SK-N-SH treated with all-trans-retinoic acid at 6 μM for 48 hours (cell line): ENCODE data around the gene ALPL.

ENCODE experiments used
- ATAC-seq: fragments of 200-7000 bp; cut with Tn5 transposase; 3 replicates; pipeline ENCODE4 v1.9.1; 2020; ENCODE audit warnings: mild to moderate bottlenecking, moderate library complexity
- ARNTL ChIP-seq: fragments of 450-650 bp; formaldehyde crosslinking; IDR thresholded peaks from 2 replicates; pipeline ENCODE4 v1.5.0; 2020; ENCODE audit warnings: low read depth, mild to moderate bottlenecking, moderate library complexity, borderline replicate concordance
- BACH2 ChIP-seq: fragments of 250-450 bp; sonication (Bioruptor Pico); IDR thresholded peaks from 2 replicates; pipeline ENCODE4 v1.9.0; 2021; ENCODE audit warnings: mild to moderate bottlenecking, borderline replicate concordance
- CSDC2 ChIP-seq: fragments of 250-450 bp; sonication (Bioruptor Pico); IDR thresholded peaks from 2 replicates; pipeline ENCODE4 v1.5.0; 2020; ENCODE audit warnings: mild to moderate bottlenecking, moderate library complexity
- ESRRG ChIP-seq: fragments of 250-450 bp; sonication (Bioruptor Pico); IDR thresholded peaks from 2 replicates; pipeline ENCODE4 v1.6.1; 2021; ENCODE audit warnings: mild to moderate bottlenecking
- GLIS3 ChIP-seq: fragments of 250-450 bp; sonication (Bioruptor Pico); IDR thresholded peaks from 2 replicates; pipeline ENCODE4 v1.5.0; 2020; ENCODE audit warnings: mild to moderate bottlenecking, moderate library complexity
- ISL1 ChIP-seq: fragments of 250-450 bp; sonication (Bioruptor Pico); IDR thresholded peaks from 2 replicates; pipeline ENCODE4 v2.1.2; 2022; ENCODE audit warnings: mild to moderate bottlenecking, moderate library complexity
- OSR1 ChIP-seq: fragments of 250-450 bp; sonication (Bioruptor Pico); IDR thresholded peaks from 2 replicates; pipeline ENCODE4 v1.8.0; 2022; ENCODE audit warnings: moderate library complexity, mild to moderate bottlenecking, inconsistent platforms
- PPARA ChIP-seq: fragments of 250-450 bp; sonication (Bioruptor Pico); IDR thresholded peaks from 2 replicates; pipeline ENCODE4 v1.5.0; 2020; ENCODE audit warnings: mild to moderate bottlenecking, borderline replicate concordance
- RARB ChIP-seq: fragments of 250-450 bp; sonication (Bioruptor Pico); IDR thresholded peaks from 2 replicates; pipeline ENCODE4 v1.8.0; 2021; ENCODE audit warnings: mild to moderate bottlenecking, moderate library complexity
- TCF4 ChIP-seq: fragments of 250-450 bp; sonication (Bioruptor Pico); IDR thresholded peaks from 2 replicates; pipeline ENCODE4 v1.8.0; 2021; ENCODE audit warnings: mild to moderate bottlenecking, moderate library complexity, borderline replicate concordance
- TOX ChIP-seq: fragments of 250-450 bp; sonication (Bioruptor Pico); IDR thresholded peaks from 2 replicates; pipeline ENCODE4 v1.8.0; 2021; ENCODE audit warnings: mild to moderate bottlenecking, moderate library complexity, borderline replicate concordance
- ZC3H10 ChIP-seq: fragments of 250-450 bp; sonication (Bioruptor Pico); IDR thresholded peaks from 2 replicates; pipeline ENCODE4 v1.5.1; 2021; ENCODE audit warnings: mild to moderate bottlenecking, moderate library complexity
- ZFP3 ChIP-seq: fragments of 250-450 bp; sonication (Bioruptor Pico); IDR thresholded peaks from 2 replicates; pipeline ENCODE4 v1.5.0; 2020; ENCODE audit warnings: mild to moderate bottlenecking, moderate library complexity
- ZFP30 ChIP-seq: fragments of 450-650 bp; formaldehyde crosslinking; IDR thresholded peaks from 2 replicates; pipeline ENCODE4 v1.5.0; 2022; ENCODE audit warnings: mild to moderate bottlenecking, moderate library complexity
- ZNF565 ChIP-seq: fragments of 450-650 bp; formaldehyde crosslinking; conservative IDR thresholded peaks from 2 replicates; pipeline ENCODE4 v1.5.0; 2020; ENCODE audit warnings: low read depth, mild to moderate bottlenecking, moderate library complexity
- ZNF70 ChIP-seq: fragments of 450-650 bp; formaldehyde crosslinking; IDR thresholded peaks from 2 replicates; pipeline ENCODE4 v1.5.0; 2020; ENCODE audit warnings: mild to moderate bottlenecking, moderate library complexity
- ZNF8 ChIP-seq: fragments of 450-650 bp; formaldehyde crosslinking; IDR thresholded peaks from 2 replicates; pipeline ENCODE4 v1.5.0; 2020; ENCODE audit warnings: mild to moderate bottlenecking, moderate library complexity
- TF ChIP-seq, protein P1 (sequence below): fragments of 250-450 bp; sonication (Bioruptor Pico); IDR thresholded peaks from 2 replicates; pipeline ENCODE4 v1.5.1; 2021; ENCODE audit warnings: mild to moderate bottlenecking, moderate library complexity
- TF ChIP-seq, protein P2 (sequence below): fragments of 250-450 bp; sonication (Bioruptor Pico); IDR thresholded peaks from 2 replicates; pipeline ENCODE4 v1.5.0; 2020; ENCODE audit warnings: mild to moderate bottlenecking, moderate library complexity
- TF ChIP-seq, protein P3 (sequence below): fragments of 250-450 bp; sonication (Bioruptor Pico); IDR thresholded peaks from 2 replicates; pipeline ENCODE4 v1.8.0; 2021; ENCODE audit warnings: low read depth, mild to moderate bottlenecking, moderate library complexity, borderline replicate concordance
- TF ChIP-seq, protein P4 (sequence below): fragments of 250-450 bp; sonication (Bioruptor Pico); IDR thresholded peaks from 2 replicates; pipeline ENCODE4 v1.8.0; 2020; ENCODE audit warnings: mild to moderate bottlenecking, moderate library complexity, borderline replicate concordance
- TF ChIP-seq, protein P5 (sequence below): fragments of 250-450 bp; sonication (Bioruptor Pico); IDR thresholded peaks from 2 replicates; pipeline ENCODE4 v1.5.1; 2020; ENCODE audit warnings: low read depth, mild to moderate bottlenecking, moderate library complexity

The ALPL gene

DNA sequence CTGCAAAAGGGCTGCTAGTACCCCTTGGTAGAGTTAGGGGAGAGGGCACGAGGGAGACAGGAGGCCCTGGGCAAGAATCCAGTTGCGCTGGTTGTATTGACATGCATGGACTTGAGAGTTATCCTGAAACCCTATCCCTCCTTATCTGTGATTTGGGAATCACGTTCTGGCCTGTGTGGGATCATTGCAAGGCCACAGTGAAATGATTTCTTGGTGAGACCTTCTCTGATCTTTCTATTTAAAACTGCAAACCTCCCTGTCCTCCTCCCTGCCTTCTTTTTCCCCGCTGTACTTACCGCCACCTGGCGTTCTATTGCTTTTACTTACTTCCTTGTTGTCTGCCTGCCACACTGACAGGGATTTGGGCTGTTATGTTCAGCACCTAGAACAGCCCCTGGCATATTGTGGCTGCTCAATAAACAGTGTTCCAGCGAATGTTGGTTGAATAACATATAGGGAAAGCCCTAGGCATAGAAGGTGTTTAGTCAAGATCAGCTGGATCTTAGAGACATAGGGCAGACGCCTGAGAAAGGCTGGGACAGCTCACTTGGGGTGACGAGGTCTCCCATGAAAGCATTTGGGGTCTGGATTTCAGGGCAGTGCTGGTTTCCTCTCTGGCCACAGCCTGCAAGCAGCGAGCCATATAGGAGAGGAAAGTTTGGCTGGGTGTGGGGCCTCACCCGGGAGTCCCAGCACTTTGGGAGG is 25.6 kb downstream of the ALPL start:
- peak; percentile 81 for ATAC-seq
- no peak for TF ChIP-seq ZFP30 (CRISPR knock-in tag)
- no peak for TF ChIP-seq TCF4
- no peak for TF ChIP-seq ESRRG (CRISPR knock-in tag)
- TF ChIP-seq, protein P1, sequence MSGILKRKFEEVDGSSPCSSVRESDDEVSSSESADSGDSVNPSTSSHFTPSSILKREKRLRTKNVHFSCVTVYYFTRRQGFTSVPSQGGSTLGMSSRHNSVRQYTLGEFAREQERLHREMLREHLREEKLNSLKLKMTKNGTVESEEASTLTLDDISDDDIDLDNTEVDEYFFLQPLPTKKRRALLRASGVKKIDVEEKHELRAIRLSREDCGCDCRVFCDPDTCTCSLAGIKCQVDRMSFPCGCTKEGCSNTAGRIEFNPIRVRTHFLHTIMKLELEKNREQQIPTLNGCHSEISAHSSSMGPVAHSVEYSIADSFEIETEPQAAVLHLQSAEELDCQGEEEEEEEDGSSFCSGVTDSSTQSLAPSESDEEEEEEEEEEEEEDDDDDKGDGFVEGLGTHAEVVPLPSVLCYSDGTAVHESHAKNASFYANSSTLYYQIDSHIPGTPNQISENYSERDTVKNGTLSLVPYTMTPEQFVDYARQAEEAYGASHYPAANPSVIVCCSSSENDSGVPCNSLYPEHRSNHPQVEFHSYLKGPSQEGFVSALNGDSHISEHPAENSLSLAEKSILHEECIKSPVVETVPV (CRISPR knock-in tag): no peak
- no peak for TF ChIP-seq ZC3H10 (CRISPR knock-in tag)
- no peak for TF ChIP-seq BACH2
- no peak for TF ChIP-seq ZNF8 (CRISPR knock-in tag)
- TF ChIP-seq ZNF565 (CRISPR knock-in tag): no peak
- TF ChIP-seq, protein P2, sequence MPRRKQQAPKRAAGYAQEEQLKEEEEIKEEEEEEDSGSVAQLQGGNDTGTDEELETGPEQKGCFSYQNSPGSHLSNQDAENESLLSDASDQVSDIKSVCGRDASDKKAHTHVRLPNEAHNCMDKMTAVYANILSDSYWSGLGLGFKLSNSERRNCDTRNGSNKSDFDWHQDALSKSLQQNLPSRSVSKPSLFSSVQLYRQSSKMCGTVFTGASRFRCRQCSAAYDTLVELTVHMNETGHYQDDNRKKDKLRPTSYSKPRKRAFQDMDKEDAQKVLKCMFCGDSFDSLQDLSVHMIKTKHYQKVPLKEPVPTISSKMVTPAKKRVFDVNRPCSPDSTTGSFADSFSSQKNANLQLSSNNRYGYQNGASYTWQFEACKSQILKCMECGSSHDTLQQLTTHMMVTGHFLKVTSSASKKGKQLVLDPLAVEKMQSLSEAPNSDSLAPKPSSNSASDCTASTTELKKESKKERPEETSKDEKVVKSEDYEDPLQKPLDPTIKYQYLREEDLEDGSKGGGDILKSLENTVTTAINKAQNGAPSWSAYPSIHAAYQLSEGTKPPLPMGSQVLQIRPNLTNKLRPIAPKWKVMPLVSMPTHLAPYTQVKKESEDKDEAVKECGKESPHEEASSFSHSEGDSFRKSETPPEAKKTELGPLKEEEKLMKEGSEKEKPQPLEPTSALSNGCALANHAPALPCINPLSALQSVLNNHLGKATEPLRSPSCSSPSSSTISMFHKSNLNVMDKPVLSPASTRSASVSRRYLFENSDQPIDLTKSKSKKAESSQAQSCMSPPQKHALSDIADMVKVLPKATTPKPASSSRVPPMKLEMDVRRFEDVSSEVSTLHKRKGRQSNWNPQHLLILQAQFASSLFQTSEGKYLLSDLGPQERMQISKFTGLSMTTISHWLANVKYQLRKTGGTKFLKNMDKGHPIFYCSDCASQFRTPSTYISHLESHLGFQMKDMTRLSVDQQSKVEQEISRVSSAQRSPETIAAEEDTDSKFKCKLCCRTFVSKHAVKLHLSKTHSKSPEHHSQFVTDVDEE (CRISPR knock-in tag): no peak
- no peak for TF ChIP-seq ISL1 (CRISPR knock-in tag)
- TF ChIP-seq, protein P3, sequence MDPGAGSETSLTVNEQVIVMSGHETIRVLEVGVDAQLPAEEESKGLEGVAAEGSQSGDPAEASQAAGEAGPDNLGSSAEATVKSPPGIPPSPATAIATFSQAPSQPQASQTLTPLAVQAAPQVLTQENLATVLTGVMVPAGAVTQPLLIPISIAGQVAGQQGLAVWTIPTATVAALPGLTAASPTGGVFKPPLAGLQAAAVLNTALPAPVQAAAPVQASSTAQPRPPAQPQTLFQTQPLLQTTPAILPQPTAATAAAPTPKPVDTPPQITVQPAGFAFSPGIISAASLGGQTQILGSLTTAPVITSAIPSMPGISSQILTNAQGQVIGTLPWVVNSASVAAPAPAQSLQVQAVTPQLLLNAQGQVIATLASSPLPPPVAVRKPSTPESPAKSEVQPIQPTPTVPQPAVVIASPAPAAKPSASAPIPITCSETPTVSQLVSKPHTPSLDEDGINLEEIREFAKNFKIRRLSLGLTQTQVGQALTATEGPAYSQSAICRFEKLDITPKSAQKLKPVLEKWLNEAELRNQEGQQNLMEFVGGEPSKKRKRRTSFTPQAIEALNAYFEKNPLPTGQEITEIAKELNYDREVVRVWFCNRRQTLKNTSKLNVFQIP (CRISPR knock-in tag): no peak
- TF ChIP-seq, all 23 proteins: peak for 0

DNA sequence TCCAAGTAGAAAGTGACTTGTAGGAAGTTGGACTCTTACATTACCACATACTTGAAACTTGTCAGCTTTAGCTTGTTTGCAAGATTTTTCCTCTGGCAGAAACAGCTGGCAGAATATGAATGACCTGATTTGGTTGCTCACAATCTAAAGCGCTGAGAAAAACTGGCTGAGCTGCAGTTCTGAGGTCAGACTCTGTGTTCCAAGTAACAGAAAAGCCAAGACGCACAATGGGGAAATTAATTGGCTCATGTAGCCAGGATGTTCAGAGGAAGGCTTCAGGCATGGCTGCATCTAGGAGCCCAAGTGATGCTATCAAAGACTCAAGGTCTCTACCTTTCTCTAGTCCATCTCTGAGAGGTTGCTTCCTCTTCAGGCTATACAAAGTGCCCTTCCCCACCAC is 27.0 kb downstream of the ALPL start:
- TF ChIP-seq, protein P4, sequence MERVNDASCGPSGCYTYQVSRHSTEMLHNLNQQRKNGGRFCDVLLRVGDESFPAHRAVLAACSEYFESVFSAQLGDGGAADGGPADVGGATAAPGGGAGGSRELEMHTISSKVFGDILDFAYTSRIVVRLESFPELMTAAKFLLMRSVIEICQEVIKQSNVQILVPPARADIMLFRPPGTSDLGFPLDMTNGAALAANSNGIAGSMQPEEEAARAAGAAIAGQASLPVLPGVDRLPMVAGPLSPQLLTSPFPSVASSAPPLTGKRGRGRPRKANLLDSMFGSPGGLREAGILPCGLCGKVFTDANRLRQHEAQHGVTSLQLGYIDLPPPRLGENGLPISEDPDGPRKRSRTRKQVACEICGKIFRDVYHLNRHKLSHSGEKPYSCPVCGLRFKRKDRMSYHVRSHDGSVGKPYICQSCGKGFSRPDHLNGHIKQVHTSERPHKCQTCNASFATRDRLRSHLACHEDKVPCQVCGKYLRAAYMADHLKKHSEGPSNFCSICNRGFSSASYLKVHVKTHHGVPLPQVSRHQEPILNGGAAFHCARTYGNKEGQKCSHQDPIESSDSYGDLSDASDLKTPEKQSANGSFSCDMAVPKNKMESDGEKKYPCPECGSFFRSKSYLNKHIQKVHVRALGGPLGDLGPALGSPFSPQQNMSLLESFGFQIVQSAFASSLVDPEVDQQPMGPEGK (CRISPR knock-in tag): no peak
- no peak for TF ChIP-seq ESRRG (CRISPR knock-in tag)
- no peak for TF ChIP-seq ZNF70 (CRISPR knock-in tag)
- no peak for TF ChIP-seq PPARA
- TF ChIP-seq, protein P1 (CRISPR knock-in tag): no peak
- TF ChIP-seq TOX: no peak
- TF ChIP-seq, protein P3 (CRISPR knock-in tag): no peak
- TF ChIP-seq, protein P2 (CRISPR knock-in tag): no peak
- no peak for TF ChIP-seq BACH2
- no peak for TF ChIP-seq ZFP30 (CRISPR knock-in tag)
- no peak for TF ChIP-seq RARB
- TF ChIP-seq ARNTL (CRISPR knock-in tag): no peak
- no peak for TF ChIP-seq OSR1
- TF ChIP-seq, protein P5, sequence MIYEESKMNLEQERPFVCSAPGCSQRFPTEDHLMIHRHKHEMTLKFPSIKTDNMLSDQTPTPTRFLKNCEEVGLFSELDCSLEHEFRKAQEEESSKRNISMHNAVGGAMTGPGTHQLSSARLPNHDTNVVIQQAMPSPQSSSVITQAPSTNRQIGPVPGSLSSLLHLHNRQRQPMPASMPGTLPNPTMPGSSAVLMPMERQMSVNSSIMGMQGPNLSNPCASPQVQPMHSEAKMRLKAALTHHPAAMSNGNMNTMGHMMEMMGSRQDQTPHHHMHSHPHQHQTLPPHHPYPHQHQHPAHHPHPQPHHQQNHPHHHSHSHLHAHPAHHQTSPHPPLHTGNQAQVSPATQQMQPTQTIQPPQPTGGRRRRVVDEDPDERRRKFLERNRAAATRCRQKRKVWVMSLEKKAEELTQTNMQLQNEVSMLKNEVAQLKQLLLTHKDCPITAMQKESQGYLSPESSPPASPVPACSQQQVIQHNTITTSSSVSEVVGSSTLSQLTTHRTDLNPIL (CRISPR knock-in tag): no peak
- no peak for TF ChIP-seq ISL1 (CRISPR knock-in tag)
- no peak for TF ChIP-seq ZNF565 (CRISPR knock-in tag)
- no peak for TF ChIP-seq ZFP3
- TF ChIP-seq GLIS3 (CRISPR knock-in tag): no peak
- no peak for TF ChIP-seq CSDC2 (CRISPR knock-in tag)
- no peak for ATAC-seq
